Measurements from ENCODE around the gene GGCT.

The GGCT gene

GRCh38 chr7:30546596-30546995 lies 42.0 kb upstream of the GGCT start:
- ChIA-PET POLR2A (no interaction called here), CTCF (interaction anchor here (0.7 to 9.3 kb wide), 7 partner anchors 10 to 473 kb away, joined by 3 to 167 read pairs (median 3); no protein-coding TSS in a partner anchor)
- Histone ChIP-seq H3K9me3 (ENCODE audit: control insufficient read depth, insufficient read depth, low read depth, low read length) (no peaks in the 10 kb centered on the region), H3K27ac (ENCODE audit: extremely low read depth, low read depth, low read length) (no peak overlapping the region), H3K36me3 (ENCODE audit: control insufficient read depth in 2 of 2, insufficient read depth in 1 of 2, low read length in 2 of 2) (no peaks in the 10 kb centered on the region), H3K4me1 (ENCODE audit: control insufficient read depth, insufficient read depth, low read length) (peaks cover 8% of the 10 kb centered on the region; the same call in 1 of the 2 replicates), H3K4me3 (ENCODE audit: low read depth, low read length) (no peak overlapping the region)
- TF ChIP-seq ZNF302 (tag by site-specific recombination; IDR thresholded peaks at IDR 0.05; ENCODE audit: low read depth): no peak
- TF ChIP-seq ZNF146 (tag by site-specific recombination; IDR thresholded peaks at IDR 0.05): no peak
- no peak for TF ChIP-seq ZSCAN5A (tag by site-specific recombination; IDR thresholded peaks at IDR 0.05)
- no peak for TF ChIP-seq ZNF596 (tag by site-specific recombination; IDR thresholded peaks at IDR 0.05)
- no peak for TF ChIP-seq ZBTB20 (tag by site-specific recombination; IDR thresholded peaks at IDR 0.05)
- TF ChIP-seq KLF7 (tag by site-specific recombination; IDR thresholded peaks at IDR 0.05; ENCODE audit: borderline replicate concordance): no peak
- TF ChIP-seq ZSCAN30 (tag by site-specific recombination; IDR thresholded peaks at IDR 0.05): no peak
- TF ChIP-seq INSM2 (tag by site-specific recombination; IDR thresholded peaks at IDR 0.05): no peak
- TF ChIP-seq ZBTB6 (tag by site-specific recombination; IDR thresholded peaks at IDR 0.05): no peak
- no peak for TF ChIP-seq ZFHX2 (tag by site-specific recombination; conservative IDR thresholded peaks at IDR 0.05)
- no peak for TF ChIP-seq SP3 (tag by site-specific recombination; IDR thresholded peaks at IDR 0.05)

DNA sequence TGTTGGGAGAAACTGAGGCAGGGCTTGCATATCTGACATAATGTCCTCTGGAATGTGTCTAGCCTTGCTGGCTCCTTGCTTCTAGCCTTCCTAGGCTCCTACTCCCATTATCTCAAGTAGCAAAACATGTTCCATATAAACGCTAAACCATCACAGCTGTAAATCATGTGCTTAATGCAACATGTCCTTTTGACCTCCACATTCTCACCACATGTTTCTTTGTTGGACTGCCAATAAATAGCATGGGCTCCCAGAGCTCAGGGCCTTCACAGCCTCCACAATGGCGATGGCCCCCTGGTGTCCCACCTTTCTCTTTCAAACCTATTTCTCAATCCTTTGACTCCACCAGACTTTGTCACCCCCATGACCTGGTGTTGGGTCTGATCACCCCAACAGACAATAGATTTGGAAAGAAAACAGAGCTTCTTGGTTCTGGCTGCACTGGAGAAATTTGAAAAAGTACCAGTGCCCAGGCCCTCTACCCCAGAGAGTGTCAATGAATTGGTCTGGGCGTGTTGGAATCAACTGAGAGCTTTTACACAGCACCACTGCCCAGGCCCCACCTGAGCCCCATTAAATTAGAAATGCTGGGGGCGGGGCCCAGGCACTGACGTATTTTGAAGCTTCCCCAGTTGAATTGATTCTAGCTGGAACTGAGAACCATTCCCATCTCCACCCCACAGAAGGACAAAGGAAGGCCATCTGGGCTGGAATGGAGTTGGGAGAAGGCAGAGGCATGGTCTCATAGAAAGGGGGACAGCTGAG lies 41.3 kb upstream of the GGCT start:
- CTCF ChIA-PET: interaction anchor here (0.9 to 9.3 kb wide), 3 partner anchors 11 to 270 kb away, joined by 3 to 167 read pairs (median 3); no protein-coding TSS in a partner anchor
- TF ChIP-seq, protein P1, sequence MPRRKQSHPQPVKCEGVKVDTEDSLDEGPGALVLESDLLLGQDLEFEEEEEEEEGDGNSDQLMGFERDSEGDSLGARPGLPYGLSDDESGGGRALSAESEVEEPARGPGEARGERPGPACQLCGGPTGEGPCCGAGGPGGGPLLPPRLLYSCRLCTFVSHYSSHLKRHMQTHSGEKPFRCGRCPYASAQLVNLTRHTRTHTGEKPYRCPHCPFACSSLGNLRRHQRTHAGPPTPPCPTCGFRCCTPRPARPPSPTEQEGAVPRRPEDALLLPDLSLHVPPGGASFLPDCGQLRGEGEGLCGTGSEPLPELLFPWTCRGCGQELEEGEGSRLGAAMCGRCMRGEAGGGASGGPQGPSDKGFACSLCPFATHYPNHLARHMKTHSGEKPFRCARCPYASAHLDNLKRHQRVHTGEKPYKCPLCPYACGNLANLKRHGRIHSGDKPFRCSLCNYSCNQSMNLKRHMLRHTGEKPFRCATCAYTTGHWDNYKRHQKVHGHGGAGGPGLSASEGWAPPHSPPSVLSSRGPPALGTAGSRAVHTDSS (tag by site-specific recombination; IDR thresholded peaks at IDR 0.05): no peak
- TF ChIP-seq ZNF747 (tag by site-specific recombination; IDR thresholded peaks at IDR 0.05): no peak
- TF ChIP-seq ZNF138 (tag by site-specific recombination; IDR thresholded peaks at IDR 0.05; ENCODE audit: borderline replicate concordance): no peak
- no peak for TF ChIP-seq ZNF16 (tag by site-specific recombination; IDR thresholded peaks at IDR 0.05; ENCODE audit: low read depth)
- TF ChIP-seq ZNF394 (tag by site-specific recombination; IDR thresholded peaks at IDR 0.05; ENCODE audit: borderline replicate concordance): no peak
- Histone ChIP-seq H3K36me3 (ENCODE audit: control insufficient read depth in 2 of 2, insufficient read depth in 1 of 2, low read length in 2 of 2) (no peaks in the 10 kb centered on the region), H3K9me3 (ENCODE audit: control insufficient read depth, insufficient read depth, low read depth, low read length) (no peaks in the 10 kb centered on the region), H3K4me3 (ENCODE audit: low read depth, low read length) (no peak overlapping the region), H3K27ac (ENCODE audit: extremely low read depth, low read depth, low read length) (no peak overlapping the region), H3K4me1 (ENCODE audit: control insufficient read depth, insufficient read depth, low read length) (peaks cover 4% of the 10 kb centered on the region; the same call in 1 of the 2 replicates)
- POLR2A ChIA-PET: no interaction called here
